ENCODE data around the gene ZNF736.
"Not testable (repeated sequence)": the region's sequence is repeated elsewhere in the genome, so short reads cannot be mapped to it uniquely, and the experiment has no call there.

The ZNF736 gene

DNA sequence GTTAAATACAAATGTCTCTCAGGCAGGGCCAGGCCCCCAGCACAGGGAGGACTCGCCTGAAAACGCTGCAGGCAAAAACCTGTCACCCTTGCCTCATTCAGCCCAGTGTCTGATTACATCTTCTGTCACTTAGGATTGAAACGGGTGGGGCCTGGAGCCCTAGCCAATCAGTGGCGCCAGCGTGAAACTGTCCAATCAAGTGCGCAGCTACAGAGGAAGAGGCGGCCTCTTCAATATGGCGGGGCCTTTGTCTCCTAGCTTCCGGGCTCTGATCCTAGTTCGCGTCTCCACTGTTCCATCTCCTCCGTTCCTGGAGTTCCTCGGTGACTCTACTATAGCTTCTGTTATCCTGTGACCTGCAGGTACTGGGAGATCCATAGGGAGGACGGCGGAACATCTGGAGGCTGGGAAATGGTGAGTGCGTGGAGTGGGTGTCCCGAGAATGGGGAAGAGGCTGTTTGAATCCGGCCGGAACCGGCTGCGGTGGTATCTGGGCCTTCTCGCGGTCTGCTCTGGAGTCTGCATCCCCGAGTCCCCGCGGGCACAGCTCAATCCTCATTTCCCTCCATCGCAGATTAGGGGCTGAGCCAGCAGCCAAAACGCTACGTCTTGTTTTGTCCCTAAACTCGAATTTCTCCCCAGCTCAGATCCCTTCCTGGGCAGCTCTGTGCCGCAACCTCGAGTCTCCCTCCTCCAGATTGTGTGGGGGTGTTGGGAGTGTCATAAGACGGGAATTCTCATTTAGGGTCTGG is at the start of gene ZNF736:
ZNF736 (plus strand) TSS at position 222 of the 752 bp plus-strand sequence; CDS start at position 412, 190 bp downstream.
- peak; percentile 86 to 88 for DNase-seq

GRCh38 chr7:64266341-64266919 is 47.3 kb upstream of the ZNF736 start:
- DNase-seq: no peak

GRCh38 chr7:64277630-64278029 is 36.1 kb upstream of the ZNF736 start:
- DNase-seq: no peak

DNA sequence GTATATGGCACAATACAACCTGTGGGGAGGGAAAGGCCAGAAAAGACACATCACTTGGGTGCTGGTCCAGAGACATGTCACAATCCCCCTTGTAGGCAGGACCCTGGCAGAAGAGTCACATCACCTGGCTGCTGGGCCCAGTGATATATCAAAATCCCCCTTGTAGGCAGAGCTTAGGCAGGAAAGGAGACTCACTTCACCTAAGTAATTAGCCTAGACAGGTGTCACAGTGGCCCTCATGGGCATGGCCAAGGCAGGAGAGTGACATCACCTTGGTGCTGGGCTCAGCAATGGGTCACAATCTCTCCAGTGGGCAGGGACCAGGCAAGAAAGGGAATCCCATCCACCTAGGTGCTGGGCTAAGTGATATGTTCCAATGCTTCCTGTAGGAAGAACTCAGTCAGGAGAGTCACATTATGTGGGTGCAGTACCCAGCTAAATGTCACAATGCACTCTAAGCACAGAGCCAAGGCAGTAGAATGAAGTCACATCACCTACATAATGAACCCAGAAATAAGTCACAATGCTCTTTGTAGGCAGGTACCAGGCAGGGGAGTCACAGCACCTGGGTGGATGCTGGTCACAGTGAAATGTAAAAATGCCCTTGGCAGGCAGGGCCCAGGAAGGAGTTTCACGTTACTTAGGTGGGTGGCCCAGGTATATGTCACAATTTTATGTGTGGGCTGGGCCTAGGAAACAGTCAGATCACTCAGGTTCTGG is 18.9 kb upstream of the ZNF736 start:
- DNase-seq: no peak

DNA sequence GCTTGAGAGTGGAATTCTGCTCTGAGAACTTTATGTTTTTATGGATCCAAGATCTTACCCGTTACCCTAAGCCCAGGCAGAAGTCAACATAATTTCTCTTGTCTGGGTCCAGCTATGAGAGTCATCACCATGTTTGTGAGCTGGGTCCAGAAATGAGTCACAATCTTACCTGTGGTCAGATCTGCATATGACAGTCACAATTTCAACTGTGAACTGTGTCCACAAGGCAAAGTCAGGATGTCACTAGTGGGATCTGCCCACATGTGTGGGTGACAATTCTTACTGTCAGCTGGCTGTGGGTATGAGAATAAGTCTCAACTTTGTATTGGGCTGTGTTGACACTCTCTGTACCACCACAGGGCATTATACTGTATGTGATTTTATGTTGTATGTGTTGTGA is 16.3 kb upstream of the ZNF736 start:
- DNase-seq: not testable (repeated sequence)

DNA sequence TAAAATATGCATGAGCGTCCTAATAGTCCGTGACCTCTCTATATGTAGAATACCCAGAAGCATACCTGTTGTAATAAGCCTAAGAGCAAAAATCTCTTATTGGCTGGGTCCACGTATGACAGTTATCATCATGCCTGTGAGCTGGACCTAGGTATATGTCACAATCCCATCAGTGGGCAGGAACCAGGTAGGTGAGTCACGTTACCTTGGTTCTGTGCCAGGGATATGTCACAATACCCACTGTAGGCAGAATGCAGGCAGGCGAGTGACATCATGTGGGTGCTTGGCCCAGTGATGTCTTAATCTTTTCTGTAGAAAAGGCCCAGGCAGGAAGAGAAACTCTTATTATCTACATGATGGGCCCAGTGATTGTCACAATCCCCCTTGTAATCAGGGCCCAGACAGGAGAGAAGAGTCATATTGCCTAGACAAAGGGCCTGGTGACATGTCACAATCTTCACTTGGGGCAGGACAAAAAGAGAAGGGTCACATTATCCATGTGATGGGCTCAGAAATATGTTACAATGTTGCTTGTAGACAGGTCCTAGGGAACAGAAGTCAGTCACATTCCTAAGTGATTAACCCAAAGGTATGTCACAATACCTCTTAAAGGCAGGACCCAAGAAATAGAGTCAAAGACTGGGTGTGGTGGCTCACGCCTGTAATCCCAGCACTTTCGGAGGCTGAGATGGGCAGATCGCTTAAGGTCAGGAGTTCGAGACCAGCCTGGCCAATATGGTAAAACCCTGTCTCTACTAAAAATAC is 12.9 kb upstream of the ZNF736 start:
- no peak for DNase-seq

DNA sequence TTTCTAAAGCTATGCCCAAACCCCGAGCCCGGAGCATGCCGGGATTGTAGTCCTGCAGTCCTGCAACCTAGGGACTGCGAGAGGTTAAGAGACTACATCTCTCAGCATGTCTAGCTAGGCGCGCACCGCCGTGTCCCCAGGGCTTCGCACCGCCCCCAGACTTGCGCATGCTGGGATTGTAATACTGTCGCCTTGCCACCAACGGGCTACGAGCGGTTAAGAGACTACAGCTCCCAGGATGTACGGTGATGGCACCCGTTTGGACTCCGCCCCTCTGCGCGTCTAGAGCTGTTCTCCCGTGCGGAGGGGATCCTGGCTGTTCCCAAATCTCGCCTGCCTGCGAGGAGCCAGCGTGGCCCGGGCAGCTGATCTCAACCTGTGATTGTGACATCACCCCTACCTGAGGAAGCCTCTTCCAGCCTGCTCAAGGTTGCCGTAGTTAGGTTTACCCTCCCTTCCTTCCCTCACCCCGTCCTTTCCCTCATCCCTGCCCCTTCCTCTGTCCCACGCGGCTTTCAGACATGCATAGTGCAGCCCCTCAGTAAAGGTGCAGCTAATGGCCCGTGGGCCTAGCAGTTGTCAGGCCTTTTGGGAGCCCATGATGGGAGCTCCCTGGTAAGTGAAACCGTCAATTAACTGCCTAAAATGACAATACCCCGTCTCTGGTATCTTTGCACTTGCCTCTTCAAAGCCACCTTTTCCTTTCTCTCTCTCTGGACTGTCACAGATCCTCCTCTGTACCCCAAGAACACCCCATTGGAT is 6.3 kb upstream of the ZNF736 start:
- DNase-seq: peak; percentile 93

GRCh38 chr7:64308016-64308270 is 5.8 kb upstream of the ZNF736 start:
- DNase-seq: no peak

DNA sequence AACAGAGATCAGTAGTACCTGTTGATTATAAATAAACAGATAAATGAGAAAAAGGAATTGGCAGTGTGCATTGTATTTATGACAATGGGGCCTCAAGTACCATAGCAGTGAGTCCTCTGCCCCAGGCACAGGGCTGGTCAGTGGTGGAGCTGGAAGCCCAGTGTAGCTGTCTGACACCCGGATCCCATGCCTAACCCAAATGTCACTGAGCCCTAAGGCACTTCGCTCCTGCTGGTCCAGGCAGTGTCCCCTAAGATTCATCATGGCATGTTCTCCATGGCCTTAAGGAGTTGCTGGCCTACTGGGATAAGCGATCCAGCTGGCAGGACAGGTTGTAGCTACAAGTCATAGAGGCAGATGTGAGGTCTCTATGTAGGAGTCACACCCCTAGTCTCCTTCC is 3.3 kb upstream of the ZNF736 start:
- no peak for DNase-seq

DNA sequence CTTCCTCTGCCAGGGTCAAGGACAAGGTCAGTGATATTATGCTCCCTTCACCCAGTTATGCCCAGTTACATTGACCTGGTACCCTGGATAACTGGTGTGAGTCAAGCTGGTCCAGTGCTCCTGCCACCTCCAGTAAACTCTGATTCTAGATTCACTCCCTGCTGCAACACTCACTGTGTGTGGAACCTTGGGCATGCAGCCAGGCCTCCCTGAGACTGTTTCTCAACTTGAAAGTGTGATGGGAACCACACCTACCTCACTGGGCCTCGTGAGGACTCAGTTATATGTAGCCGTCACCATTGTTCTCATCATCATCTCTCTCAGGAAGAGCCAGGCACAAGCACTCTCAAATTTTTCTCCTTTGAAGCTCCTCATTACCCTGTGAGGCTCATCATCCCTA is 935 bp upstream of the ZNF736 start:
- DNase-seq: no peak

DNA sequence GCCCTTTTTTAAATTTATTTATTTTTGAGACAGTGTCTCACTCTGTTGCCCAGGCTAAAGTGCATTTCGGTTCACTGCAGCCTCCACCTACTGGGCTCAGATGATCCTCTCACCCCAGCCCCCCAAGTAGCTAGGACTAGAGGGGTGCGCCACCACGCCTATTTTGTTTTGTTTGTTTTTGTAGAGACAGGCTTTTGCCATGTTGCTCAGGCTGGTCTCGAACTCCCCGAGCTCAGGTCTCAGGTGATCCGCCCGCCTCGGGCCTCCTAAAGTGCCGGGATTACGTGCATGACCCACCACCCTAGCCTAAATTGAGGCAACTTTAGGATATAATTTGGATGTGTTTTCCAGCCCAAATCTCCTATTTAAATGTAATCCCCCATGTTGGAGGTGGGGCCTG is 805 bp downstream of the ZNF736 start:
- no peak for DNase-seq

- not testable (repeated sequence) for DNase-seq
These were observed 2.4 kb downstream of the ZNF736 start for GRCh38 chr7:64316031-64316742.

- DNase-seq: no peak
These were observed 7.1 kb downstream of the ZNF736 start for GRCh38 chr7:64320547-64321513.

DNA sequence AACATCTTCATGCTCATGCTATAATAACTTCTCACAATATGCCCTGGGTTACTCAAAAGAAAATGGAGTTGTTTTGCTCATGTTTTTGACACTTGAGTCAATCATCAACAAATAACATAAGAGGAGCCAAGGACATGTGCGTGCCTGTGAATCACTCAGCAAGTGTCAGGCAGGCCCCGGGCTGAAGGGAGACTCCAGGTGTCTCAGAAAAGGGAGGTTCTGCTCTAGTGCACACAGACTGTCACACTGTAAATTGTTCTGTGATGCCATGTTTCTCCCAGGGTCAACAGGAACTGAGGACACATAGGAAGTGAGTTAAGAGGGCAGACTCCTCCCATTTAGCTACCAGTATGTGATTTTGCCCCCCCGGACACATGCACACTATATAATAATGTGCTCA is 10.4 kb downstream of the ZNF736 start:
- DNase-seq: not testable (repeated sequence)

DNA sequence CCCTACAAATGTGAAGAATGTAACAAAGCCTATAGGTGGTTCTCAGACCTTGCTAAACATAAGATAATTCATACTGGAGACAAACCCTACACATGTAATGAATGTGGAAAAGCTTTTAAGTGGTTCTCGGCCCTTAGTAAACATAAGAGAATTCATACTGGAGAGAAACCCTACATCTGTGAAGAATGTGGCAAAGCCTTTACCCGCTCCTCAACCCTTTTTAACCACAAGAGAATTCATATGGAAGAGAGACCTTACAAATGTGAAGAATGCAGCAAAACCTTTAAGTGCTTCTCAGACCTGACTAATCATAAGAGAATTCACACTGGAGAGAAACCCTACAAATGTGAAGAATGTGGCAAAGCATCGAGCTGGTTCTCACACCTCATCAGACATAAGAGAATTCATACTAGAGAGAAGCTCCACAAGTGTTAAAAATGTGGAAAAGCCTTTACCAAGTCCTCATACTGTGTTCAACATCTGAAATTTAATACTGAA is 35.0 kb downstream of the ZNF736 start:
- DNase-seq: not testable (repeated sequence)

GRCh38 chr7:64359543-64359942 is 45.8 kb downstream of the ZNF736 start:
- no peak for DNase-seq

DNA sequence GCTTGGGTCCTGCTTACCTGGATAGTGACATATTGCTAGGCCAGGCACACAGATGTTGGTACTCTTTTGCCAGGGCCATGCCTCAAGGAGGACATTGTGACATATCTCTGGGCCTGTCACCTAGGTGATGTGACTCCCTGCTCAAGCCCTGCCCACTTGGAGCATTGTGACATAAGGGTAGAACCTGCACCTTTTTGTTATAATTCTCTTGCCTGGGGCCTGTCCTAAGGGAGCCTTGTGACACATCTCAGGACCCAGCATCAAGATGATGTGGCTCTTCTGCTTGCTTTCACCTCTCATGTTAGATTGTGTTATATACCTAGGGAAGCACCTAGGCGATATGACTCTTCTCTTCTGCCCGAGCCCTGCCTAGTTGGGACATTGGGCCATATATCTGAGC is 57.4 kb downstream of the ZNF736 start:
- DNase-seq: no peak

DNA sequence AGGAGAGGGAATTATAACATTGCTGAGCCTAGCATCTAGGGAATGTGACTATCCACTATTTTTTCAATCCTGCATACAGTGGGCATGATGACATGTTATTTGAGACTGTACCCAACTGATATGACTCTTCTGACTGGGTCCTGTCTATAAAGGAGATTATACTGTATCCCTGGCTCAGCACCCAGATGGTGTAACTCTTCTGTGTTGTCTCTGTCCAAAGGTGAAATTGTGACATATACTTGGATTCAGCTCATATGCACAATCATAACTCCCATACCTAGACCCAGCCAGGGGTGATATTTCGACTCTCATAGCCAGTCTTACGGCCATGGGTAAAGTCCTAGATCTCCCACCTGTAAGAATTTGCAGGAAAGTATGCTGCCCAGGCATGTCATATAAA is 59.3 kb downstream of the ZNF736 start:
- DNase-seq: no peak

GRCh38 chr7:64400401-64400800 is 86.6 kb downstream of the ZNF736 start:
- DNase-seq: no peak

Data from activated T-cell treated with anti-CD3 and anti-CD28 coated beads, Interleukin-2, amount 50 U/mL, for 48 hours (primary cell).